ENCODE data around the gene PRKG1.

The PRKG1 gene

DNA sequence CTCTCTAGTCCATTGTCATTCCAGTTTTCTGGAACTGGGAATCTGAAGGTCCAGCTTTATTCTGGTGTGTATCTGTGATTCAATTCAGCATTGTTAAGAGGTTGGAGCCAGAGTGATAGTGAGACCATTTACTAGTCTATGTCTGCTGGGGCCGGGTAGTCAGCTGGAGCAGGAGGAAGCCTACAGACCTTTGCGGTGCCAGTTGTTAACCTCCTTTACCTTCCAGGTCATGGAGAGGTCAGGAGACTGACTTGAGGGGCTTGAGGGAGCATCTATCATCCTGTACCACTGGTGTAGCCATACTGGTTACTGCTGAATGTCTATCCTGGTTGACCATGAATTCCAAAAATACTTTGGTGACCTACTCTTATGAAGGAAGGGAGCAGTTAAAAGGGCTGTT is 634.3 kb downstream of the PRKG1 start:
- H3K4me1 ChIP-seq (ENCODE audit: control insufficient read depth, insufficient read depth, low read length): no peaks in the 10 kb centered on the region
- H3K27me3 ChIP-seq (ENCODE audit: control insufficient read depth, insufficient read depth, low read length): no peaks in the 10 kb centered on the region
- H3K4me3 ChIP-seq (ENCODE audit: low read depth, low read length): no peak overlapping the region
- no peaks in the 10 kb centered on the region for H3K9me3 ChIP-seq (ENCODE audit: control insufficient read depth, insufficient read depth, low read length)
- H3K36me3 ChIP-seq (ENCODE audit: control insufficient read depth, insufficient read depth, low read length): no peaks in the 10 kb centered on the region
- no peak overlapping the region for H3K9ac ChIP-seq (ENCODE audit: low read depth, low read length)

- Histone ChIP-seq H3K9me3 (ENCODE audit: control insufficient read depth, insufficient read depth, low read length) (no peaks in the 10 kb centered on the region), H3K4me1 (ENCODE audit: control insufficient read depth, insufficient read depth, low read length) (no peaks in the 10 kb centered on the region), H3K9ac (ENCODE audit: low read depth, low read length) (no peak overlapping the region), H3K27me3 (ENCODE audit: control insufficient read depth, insufficient read depth, low read length) (no peaks in the 10 kb centered on the region), H3K4me3 (ENCODE audit: low read depth, low read length) (no peak overlapping the region), H3K36me3 (ENCODE audit: control insufficient read depth, insufficient read depth, low read length) (no peaks in the 10 kb centered on the region)
Measured at GRCh38 chr10:51709324-51709972, 635.2 kb downstream of the PRKG1 start.

GRCh38 chr10:51711519-51711891 is 637.2 kb downstream of the PRKG1 start:
- no peaks in the 10 kb centered on the region for H3K9me3 ChIP-seq (ENCODE audit: control insufficient read depth, insufficient read depth, low read length)
- no peak overlapping the region for H3K4me3 ChIP-seq (ENCODE audit: low read depth, low read length)
- no peaks in the 10 kb centered on the region for H3K4me1 ChIP-seq (ENCODE audit: control insufficient read depth, insufficient read depth, low read length)
- no peaks in the 10 kb centered on the region for H3K36me3 ChIP-seq (ENCODE audit: control insufficient read depth, insufficient read depth, low read length)
- H3K27me3 ChIP-seq (ENCODE audit: control insufficient read depth, insufficient read depth, low read length): no peaks in the 10 kb centered on the region
- no peak overlapping the region for H3K9ac ChIP-seq (ENCODE audit: low read depth, low read length)

GRCh38 chr10:51716981-51717380 is 642.7 kb downstream of the PRKG1 start:
- Histone ChIP-seq H3K9ac (ENCODE audit: low read depth, low read length) (no peak overlapping the region), H3K27me3 (ENCODE audit: control insufficient read depth, insufficient read depth, low read length) (no peaks in the 10 kb centered on the region), H3K9me3 (ENCODE audit: control insufficient read depth, insufficient read depth, low read length) (no peaks in the 10 kb centered on the region), H3K36me3 (ENCODE audit: control insufficient read depth, insufficient read depth, low read length) (no peaks in the 10 kb centered on the region), H3K4me1 (ENCODE audit: control insufficient read depth, insufficient read depth, low read length) (no peaks in the 10 kb centered on the region), H3K4me3 (ENCODE audit: low read depth, low read length) (no peak overlapping the region)

DNA sequence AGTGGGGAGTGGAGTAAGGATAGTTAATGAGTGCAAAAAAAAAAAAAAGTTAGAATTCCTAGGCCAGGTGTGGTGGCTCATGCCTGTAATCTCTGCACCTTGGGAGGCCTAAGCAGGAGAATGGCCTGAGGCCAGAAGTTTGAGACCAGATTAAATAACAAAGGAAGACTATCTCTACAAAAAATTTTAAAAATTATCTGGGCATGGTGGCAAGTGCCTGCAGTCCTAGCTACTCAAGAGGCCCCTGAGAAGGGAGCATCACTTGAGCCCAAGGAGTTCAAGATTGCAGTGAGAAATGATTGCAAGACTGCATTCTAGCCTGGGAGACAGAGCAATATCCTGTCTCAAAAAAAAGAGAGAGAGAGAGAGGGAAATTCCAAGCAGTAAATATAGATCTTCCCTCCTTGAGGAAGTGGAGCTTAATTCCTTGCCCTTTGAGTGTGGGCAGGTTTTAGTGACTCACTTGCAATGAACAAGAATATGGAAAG is 644.6 kb downstream of the PRKG1 start:
- no peaks in the 10 kb centered on the region for H3K9me3 ChIP-seq (ENCODE audit: control insufficient read depth, insufficient read depth, low read length)
- no peaks in the 10 kb centered on the region for H3K4me1 ChIP-seq (ENCODE audit: control insufficient read depth, insufficient read depth, low read length)
- H3K36me3 ChIP-seq (ENCODE audit: control insufficient read depth, insufficient read depth, low read length): no peaks in the 10 kb centered on the region
- H3K4me3 ChIP-seq (ENCODE audit: low read depth, low read length): no peak overlapping the region
- no peak overlapping the region for H3K9ac ChIP-seq (ENCODE audit: low read depth, low read length)
- no peaks in the 10 kb centered on the region for H3K27me3 ChIP-seq (ENCODE audit: control insufficient read depth, insufficient read depth, low read length)

DNA sequence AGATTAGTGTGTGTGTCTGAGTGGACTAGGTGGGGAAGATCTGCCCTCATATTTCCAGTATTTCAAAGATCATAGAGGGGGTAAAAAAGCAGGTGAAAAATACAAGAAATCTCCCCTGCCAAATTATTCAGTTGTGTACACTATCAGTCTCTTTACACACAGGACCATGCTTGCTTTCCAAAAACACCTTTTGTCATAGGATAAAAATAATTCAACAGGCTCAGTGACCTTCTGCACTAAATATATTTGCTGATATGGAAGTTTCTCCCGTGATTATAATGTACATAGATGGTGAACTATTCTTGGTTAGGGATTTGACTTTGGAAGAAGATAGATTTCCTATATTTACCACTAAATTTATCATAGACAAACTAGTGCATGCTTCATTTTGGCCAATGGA is 649.8 kb downstream of the PRKG1 start:
- Histone ChIP-seq H3K27me3 (ENCODE audit: control insufficient read depth, insufficient read depth, low read length) (no peaks in the 10 kb centered on the region), H3K4me1 (ENCODE audit: control insufficient read depth, insufficient read depth, low read length) (no peaks in the 10 kb centered on the region), H3K9ac (ENCODE audit: low read depth, low read length) (no peak overlapping the region), H3K4me3 (ENCODE audit: low read depth, low read length) (no peak overlapping the region), H3K9me3 (ENCODE audit: control insufficient read depth, insufficient read depth, low read length) (no peaks in the 10 kb centered on the region), H3K36me3 (ENCODE audit: control insufficient read depth, insufficient read depth, low read length) (no peaks in the 10 kb centered on the region)

DNA sequence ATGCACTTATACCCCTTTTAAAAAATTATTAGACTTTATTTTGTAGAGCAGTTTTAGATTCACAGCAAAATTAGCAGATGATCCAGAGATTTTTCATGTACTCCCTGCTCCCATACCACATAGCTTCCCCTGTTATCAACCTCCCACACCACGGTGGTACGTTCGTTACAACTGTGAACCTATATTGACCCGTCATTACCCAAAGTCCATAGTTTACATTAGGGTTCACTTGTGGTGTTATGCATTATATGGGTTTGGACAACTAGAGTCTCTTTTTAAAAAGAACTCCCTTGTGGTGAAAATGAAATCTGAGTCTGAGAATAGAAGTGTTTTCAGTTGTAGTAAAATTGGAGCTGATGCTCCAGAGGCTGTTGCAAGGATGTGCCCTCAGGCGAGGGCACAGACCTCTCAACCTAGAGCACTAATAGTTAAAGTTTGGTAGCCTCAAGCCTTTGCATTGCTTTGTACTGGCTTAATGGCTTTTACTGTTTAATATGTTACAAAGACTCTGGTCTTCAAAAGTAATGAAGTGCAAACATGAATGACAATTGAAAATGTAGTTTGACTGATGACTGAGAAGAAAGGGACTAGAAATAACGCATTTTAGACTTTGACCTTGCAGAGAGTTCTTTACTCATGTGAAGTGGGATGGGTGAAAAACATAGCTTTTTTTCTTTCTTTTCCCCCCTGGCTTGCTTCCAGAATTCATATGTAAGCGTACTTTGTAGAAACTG is 655.7 kb downstream of the PRKG1 start:
- no peaks in the 10 kb centered on the region for H3K9me3 ChIP-seq (ENCODE audit: control insufficient read depth, insufficient read depth, low read length)
- peaks cover 4% of the 10 kb centered on the region for H3K4me1 ChIP-seq (ENCODE audit: control insufficient read depth, insufficient read depth, low read length)
- H3K27me3 ChIP-seq (ENCODE audit: control insufficient read depth, insufficient read depth, low read length): no peaks in the 10 kb centered on the region
- no peak overlapping the region for H3K4me3 ChIP-seq (ENCODE audit: low read depth, low read length)
- no peak overlapping the region for H3K9ac ChIP-seq (ENCODE audit: low read depth, low read length)
- no peaks in the 10 kb centered on the region for H3K36me3 ChIP-seq (ENCODE audit: control insufficient read depth, insufficient read depth, low read length)

DNA sequence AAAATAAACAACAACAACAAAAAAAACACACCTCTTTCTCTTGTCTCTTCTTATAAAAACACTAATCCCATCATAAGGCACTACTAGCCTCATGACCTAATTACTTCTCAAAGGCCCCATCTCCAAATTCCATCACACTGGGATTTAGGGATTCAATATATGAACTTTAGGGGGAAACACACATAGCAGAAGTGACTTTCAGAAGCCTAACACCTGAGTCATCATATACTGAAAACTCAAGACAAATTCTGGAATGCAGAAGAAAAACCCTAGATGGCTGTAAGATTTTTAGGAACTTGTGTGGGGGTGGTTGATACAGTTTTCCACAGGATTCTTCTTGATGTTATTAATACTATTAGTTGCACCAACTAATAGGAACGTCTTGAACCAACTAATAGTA is 658.8 kb downstream of the PRKG1 start:
- Histone ChIP-seq H3K9me3 (ENCODE audit: control insufficient read depth, insufficient read depth, low read length) (no peaks in the 10 kb centered on the region), H3K27me3 (ENCODE audit: control insufficient read depth, insufficient read depth, low read length) (no peaks in the 10 kb centered on the region), H3K9ac (ENCODE audit: low read depth, low read length) (no peak overlapping the region), H3K4me3 (ENCODE audit: low read depth, low read length) (no peak overlapping the region), H3K4me1 (ENCODE audit: control insufficient read depth, insufficient read depth, low read length) (peaks cover 4% of the 10 kb centered on the region), H3K36me3 (ENCODE audit: control insufficient read depth, insufficient read depth, low read length) (no peaks in the 10 kb centered on the region)

GRCh38 chr10:51743146-51743545 is 668.9 kb downstream of the PRKG1 start:
- Histone ChIP-seq H3K9ac (ENCODE audit: low read depth, low read length) (no peak overlapping the region), H3K27me3 (ENCODE audit: control insufficient read depth, insufficient read depth, low read length) (no peaks in the 10 kb centered on the region), H3K9me3 (ENCODE audit: control insufficient read depth, insufficient read depth, low read length) (no peaks in the 10 kb centered on the region), H3K36me3 (ENCODE audit: control insufficient read depth, insufficient read depth, low read length) (no peaks in the 10 kb centered on the region), H3K4me1 (ENCODE audit: control insufficient read depth, insufficient read depth, low read length) (no peaks in the 10 kb centered on the region), H3K4me3 (ENCODE audit: low read depth, low read length) (no peak overlapping the region)

DNA sequence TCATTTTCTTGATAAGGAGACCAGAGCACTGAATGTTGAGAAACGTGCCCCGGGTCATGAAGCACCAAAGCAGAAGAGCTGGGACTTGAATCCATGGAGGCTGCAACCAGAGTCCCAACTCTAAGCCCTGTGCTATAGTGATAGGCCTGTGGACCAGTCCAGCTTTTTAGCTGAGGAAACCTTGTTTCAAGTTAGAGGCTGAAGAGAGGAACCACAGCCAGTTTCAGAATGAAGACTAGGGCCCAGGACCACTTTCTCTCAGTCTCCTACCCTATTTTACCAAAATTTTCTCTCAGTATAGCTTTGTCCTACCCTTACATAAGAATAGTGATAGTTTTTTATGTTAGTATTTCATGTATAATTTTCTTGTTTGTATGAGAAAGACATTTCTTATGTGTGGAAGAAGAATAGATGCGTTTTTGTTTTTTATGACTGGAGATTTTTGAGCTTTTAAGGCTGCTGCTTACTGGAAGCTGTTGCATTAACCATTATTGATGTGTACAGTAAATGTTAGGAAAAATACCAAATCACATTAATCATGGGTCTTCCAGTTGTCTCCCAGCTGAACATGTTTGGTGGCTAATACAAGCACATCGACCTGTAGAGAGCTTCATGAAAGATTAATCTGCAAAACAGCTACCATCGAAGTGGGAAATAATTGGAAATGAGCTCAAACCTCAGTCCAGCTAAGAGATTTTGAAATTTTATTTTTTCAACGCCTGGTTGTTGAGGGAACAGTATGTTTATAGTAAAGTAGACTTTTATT is 670.1 kb downstream of the PRKG1 start:
- no peaks in the 10 kb centered on the region for H3K36me3 ChIP-seq (ENCODE audit: control insufficient read depth, insufficient read depth, low read length)
- no peak overlapping the region for H3K9ac ChIP-seq (ENCODE audit: low read depth, low read length)
- no peaks in the 10 kb centered on the region for H3K4me1 ChIP-seq (ENCODE audit: control insufficient read depth, insufficient read depth, low read length)
- no peaks in the 10 kb centered on the region for H3K9me3 ChIP-seq (ENCODE audit: control insufficient read depth, insufficient read depth, low read length)
- H3K27me3 ChIP-seq (ENCODE audit: control insufficient read depth, insufficient read depth, low read length): no peaks in the 10 kb centered on the region
- no peak overlapping the region for H3K4me3 ChIP-seq (ENCODE audit: low read depth, low read length)

- H3K9ac ChIP-seq (ENCODE audit: low read depth, low read length): no peak overlapping the region
- no peaks in the 10 kb centered on the region for H3K9me3 ChIP-seq (ENCODE audit: control insufficient read depth, insufficient read depth, low read length)
- H3K36me3 ChIP-seq (ENCODE audit: control insufficient read depth, insufficient read depth, low read length): no peaks in the 10 kb centered on the region
- H3K4me3 ChIP-seq (ENCODE audit: low read depth, low read length): no peak overlapping the region
- H3K4me1 ChIP-seq (ENCODE audit: control insufficient read depth, insufficient read depth, low read length): no peaks in the 10 kb centered on the region
- no peaks in the 10 kb centered on the region for H3K27me3 ChIP-seq (ENCODE audit: control insufficient read depth, insufficient read depth, low read length)
Measured at GRCh38 chr10:51745397-51745796, 671.1 kb downstream of the PRKG1 start.

- no peaks in the 10 kb centered on the region for H3K4me1 ChIP-seq (ENCODE audit: control insufficient read depth, insufficient read depth, low read length)
- no peaks in the 10 kb centered on the region for H3K9me3 ChIP-seq (ENCODE audit: control insufficient read depth, insufficient read depth, low read length)
- H3K27me3 ChIP-seq (ENCODE audit: control insufficient read depth, insufficient read depth, low read length): no peaks in the 10 kb centered on the region
- no peak overlapping the region for H3K9ac ChIP-seq (ENCODE audit: low read depth, low read length)
- no peak overlapping the region for H3K4me3 ChIP-seq (ENCODE audit: low read depth, low read length)
- no peaks in the 10 kb centered on the region for H3K36me3 ChIP-seq (ENCODE audit: control insufficient read depth, insufficient read depth, low read length)
Measured at GRCh38 chr10:51747216-51747615, 672.9 kb downstream of the PRKG1 start.
